HepG2 (cell line): Measurements from ENCODE around the gene ZNRD2. TPM values are rescaled to one million over a fixed set of nuclear protein-coding genes. Genes with fewer than 3 reads are reported as not detected.

Experiments used
- AHR ChIP-seq: IDR thresholded peaks from 2 replicates; pipeline ENCODE4 v1.6.1; 2018; ENCODE audit warnings: missing genetic modification reagents, missing compliant biosample characterization
- ATF1 ChIP-seq: IDR thresholded peaks from 2 replicates; pipeline ENCODE4 v1.6.1; 2016; ENCODE audit warnings: mild to moderate bottlenecking, control low read depth
- BCL6 ChIP-seq: IDR thresholded peaks from 2 replicates; pipeline ENCODE4 v1.6.1; 2016; ENCODE audit warnings: missing genetic modification reagents, missing compliant biosample characterization
- FOSL2 ChIP-seq: sonication (generic); formaldehyde crosslinking; IDR thresholded peaks from 2 replicates; pipeline ENCODE4 v1.4.0; 2020; ENCODE audit warnings: missing genetic modification reagents
- KMT2B ChIP-seq: IDR thresholded peaks from 2 replicates; pipeline ENCODE4 v1.6.1; 2016; ENCODE audit warnings: missing genetic modification reagents, missing compliant biosample characterization
- NR1H2 ChIP-seq: sonication (generic); formaldehyde crosslinking; IDR thresholded peaks from 2 replicates; pipeline ENCODE4 v1.8.1; 2022; ENCODE audit warnings: low read depth, missing genetic modification reagents, borderline replicate concordance
- POLR2A ChIP-seq, 2 experiments: IDR thresholded peaks; 2 replicates each; pipeline ENCODE4 v1.6.1; 2011; ENCODE audit warnings: low read depth in 2 of 2, low read length in 2 of 2, mild to moderate bottlenecking in 1 of 2, moderate library complexity in 1 of 2; ENCODE audit not compliant: insufficient read depth in 1 of 2
- REPIN1 ChIP-seq: sonication (generic); formaldehyde crosslinking; IDR thresholded peaks from 2 replicates; pipeline ENCODE4 v1.8.0; 2022; ENCODE audit warnings: missing genetic modification reagents, low read depth, mild to moderate bottlenecking, borderline replicate concordance
- ZNF317 ChIP-seq: sonication (generic); formaldehyde crosslinking; IDR thresholded peaks from 2 replicates; pipeline ENCODE4 v1.5.0; 2020; ENCODE audit warnings: mild to moderate bottlenecking, missing genetic modification reagents
- ZNF747 ChIP-seq: sonication (generic); formaldehyde crosslinking; IDR thresholded peaks from 2 replicates; pipeline ENCODE4 v1.8.1; 2023; ENCODE audit warnings: missing genetic modification reagents, mild to moderate bottlenecking, borderline replicate concordance
- ZNF780A ChIP-seq: sonication (generic); formaldehyde crosslinking; IDR thresholded peaks from 2 replicates; pipeline ENCODE4 v1.8.0; 2022; ENCODE audit warnings: mild to moderate bottlenecking, missing genetic modification reagents, moderate library complexity
- polyA plus RNA-seq, 8 experiments: library from polyadenylated mRNA; depleted of rRNA in 3 of 8; stranded (reverse) in 7 of 8; unstranded in 1 of 8; fragments of >200 nt; fragmentation: Illumina TruSeq in 4 of 8; extraction: Trizol in 4 of 8; gene quantifications; 2 replicates each; pipeline versions ENCODE4 v1.2.1 to v1.2.3, GENCODE V29; 2011 to 2016; ENCODE audit warnings: low read depth in 4 of 8, missing spikeins in 1 of 8, mixed read lengths in 1 of 8; ENCODE audit not compliant: insufficient read depth in 1 of 8
- total RNA-seq, 5 experiments: library from RNA; depleted of rRNA; stranded (reverse); fragments of >200 nt; fragmentation: Illumina TruSeq; extraction: Trizol; gene quantifications; 2 replicates each; pipeline ENCODE4 v1.2.3, GENCODE V29; 2016; ENCODE audit warnings: low read depth in 1 of 5
- TF ChIP-seq, protein P1 (sequence below): IDR thresholded peaks from 2 replicates; pipeline ENCODE4 v1.6.1; 2016; ENCODE audit warnings: mild to moderate bottlenecking, missing biosample characterization, missing genetic modification reagents
- TF ChIP-seq, protein P2 (sequence below): sonication (generic); formaldehyde crosslinking; IDR thresholded peaks from 2 replicates; pipeline ENCODE4 v1.5.1; 2020; ENCODE audit warnings: missing genetic modification reagents, mild to moderate bottlenecking, borderline replicate concordance

ZNRD2 gene
- total and polyA plus RNA-seq, 2 of the 13 experiments (the other 11 are each of a cell fraction or from before 2014, with no cell fraction given): 29.2 to 34.0 TPM

DNA sequence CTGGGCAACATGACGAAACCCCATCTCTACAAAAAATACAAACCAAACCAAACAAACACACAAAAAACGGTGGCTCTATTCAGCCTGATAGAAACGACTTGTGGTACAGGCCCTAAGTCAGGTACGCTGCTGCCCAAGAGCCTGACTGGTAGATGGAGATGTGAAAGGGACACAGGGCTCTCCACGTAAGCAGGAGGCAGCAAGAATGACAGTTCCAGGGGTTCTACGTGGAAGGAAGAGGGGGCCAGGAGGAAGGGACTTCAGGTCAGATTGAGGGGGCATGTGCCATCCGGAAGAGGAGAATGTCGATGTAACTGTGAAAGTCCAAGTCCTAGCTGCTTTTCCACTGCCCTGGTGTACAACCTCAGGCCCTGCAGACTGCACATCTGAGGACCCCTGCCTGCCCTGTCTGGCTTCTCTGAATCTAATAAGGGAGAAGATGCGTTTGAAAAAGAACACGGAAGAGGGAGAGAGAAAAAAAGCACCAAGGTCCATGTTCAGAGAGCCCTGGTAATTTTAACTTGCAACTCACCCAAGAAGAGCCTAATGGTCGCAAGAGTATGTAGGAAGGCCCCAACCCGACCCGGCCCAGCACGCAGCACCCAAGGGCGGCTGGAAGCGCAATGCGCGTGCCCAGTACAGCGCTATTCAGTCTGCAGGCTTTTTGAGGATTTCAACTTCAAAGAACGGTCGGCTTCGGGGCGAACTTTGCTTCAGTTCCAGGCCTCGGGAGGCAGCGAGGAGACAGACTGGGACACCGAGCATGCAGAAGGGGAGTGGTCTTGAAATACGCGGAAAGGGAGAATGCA is 909 bp upstream of the ZNRD2 start (continued):
- no peak for TF ChIP-seq POLR2A (IDR thresholded peaks at IDR 0.05; ENCODE audit: insufficient read depth in 1 of 2, low read depth in 2 of 2, low read length in 2 of 2)
- no peak for TF ChIP-seq ZNF747 (CRISPR knock-in tag)
- no peak for TF ChIP-seq FOSL2 (CRISPR knock-in tag)
- TF ChIP-seq ZNF780A (CRISPR knock-in tag): peak; percentile 72; the same call in 1 of the 2 replicates
- TF ChIP-seq, protein P1, sequence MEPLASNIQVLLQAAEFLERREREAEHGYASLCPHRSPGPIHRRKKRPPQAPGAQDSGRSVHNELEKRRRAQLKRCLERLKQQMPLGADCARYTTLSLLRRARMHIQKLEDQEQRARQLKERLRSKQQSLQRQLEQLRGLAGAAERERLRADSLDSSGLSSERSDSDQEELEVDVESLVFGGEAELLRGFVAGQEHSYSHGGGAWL: no peak
- TF ChIP-seq, protein P2, sequence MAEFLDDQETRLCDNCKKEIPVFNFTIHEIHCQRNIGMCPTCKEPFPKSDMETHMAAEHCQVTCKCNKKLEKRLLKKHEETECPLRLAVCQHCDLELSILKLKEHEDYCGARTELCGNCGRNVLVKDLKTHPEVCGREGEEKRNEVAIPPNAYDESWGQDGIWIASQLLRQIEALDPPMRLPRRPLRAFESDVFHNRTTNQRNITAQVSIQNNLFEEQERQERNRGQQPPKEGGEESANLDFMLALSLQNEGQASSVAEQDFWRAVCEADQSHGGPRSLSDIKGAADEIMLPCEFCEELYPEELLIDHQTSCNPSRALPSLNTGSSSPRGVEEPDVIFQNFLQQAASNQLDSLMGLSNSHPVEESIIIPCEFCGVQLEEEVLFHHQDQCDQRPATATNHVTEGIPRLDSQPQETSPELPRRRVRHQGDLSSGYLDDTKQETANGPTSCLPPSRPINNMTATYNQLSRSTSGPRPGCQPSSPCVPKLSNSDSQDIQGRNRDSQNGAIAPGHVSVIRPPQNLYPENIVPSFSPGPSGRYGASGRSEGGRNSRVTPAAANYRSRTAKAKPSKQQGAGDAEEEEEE (CRISPR knock-in tag): peak; percentile 13; the same call in 1 of the 2 replicates
- 0 out of 2 replicates have a peak, but pooled peaks have one; percentile 4 for TF ChIP-seq ZNF317
- TF ChIP-seq AHR (CRISPR knock-in tag): no peak
- no peak for TF ChIP-seq REPIN1 (CRISPR knock-in tag)
- no peak for TF ChIP-seq NR1H2 (CRISPR knock-in tag)
- TF ChIP-seq KMT2B: no peak
- TF ChIP-seq BCL6 (CRISPR knock-in tag): no peak
- no peak for TF ChIP-seq ATF1
